ENCODE results near the gene TMEM79. TPM values are rescaled to one million over a fixed set of nuclear protein-coding genes. Genes with fewer than 3 reads are reported as not detected.
A peak's percentile ranks its signal among the peaks of the same experiment; 100 is the strongest.
"Not testable (repeated sequence)": the region's sequence is repeated elsewhere in the genome, so short reads cannot be mapped to it uniquely, and the experiment has no call there.

The TMEM79 gene
- total RNA-seq, 2 donors from 2014 or later: 1.5 to 1.9 TPM

DNA sequence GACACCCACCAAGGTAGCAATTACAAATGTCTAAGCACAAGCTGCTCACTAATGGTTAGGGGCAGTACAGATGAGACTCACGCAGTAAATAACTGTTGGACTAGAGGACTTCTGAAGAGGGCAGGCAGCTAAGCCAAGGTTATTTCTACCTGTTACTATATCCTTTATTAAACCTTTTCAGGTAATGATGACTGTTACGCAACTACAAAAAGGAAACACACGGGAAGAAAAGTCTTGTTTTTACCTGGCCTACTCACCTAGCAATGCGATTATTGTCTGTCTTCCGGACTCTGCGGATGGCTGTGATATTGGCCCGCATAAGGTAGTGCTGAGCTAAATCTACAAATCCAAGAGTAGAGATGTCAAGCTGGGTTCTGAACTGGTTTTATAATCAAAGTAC, 32.8 kb downstream of the TMEM79 start:
- TF ChIP-seq, protein P1, sequence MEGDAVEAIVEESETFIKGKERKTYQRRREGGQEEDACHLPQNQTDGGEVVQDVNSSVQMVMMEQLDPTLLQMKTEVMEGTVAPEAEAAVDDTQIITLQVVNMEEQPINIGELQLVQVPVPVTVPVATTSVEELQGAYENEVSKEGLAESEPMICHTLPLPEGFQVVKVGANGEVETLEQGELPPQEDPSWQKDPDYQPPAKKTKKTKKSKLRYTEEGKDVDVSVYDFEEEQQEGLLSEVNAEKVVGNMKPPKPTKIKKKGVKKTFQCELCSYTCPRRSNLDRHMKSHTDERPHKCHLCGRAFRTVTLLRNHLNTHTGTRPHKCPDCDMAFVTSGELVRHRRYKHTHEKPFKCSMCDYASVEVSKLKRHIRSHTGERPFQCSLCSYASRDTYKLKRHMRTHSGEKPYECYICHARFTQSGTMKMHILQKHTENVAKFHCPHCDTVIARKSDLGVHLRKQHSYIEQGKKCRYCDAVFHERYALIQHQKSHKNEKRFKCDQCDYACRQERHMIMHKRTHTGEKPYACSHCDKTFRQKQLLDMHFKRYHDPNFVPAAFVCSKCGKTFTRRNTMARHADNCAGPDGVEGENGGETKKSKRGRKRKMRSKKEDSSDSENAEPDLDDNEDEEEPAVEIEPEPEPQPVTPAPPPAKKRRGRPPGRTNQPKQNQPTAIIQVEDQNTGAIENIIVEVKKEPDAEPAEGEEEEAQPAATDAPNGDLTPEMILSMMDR (conservative IDR thresholded peaks at IDR 0.05): no peak
- no peak overlapping the region for H3K4me3 Mint-ChIP-seq
- Histone ChIP-seq H3K9ac (ENCODE audit: extremely low read depth, low read length, poor library complexity, severe bottlenecking) (no peak overlapping the region), H3K27ac (ENCODE audit: low read depth, low read length) (no peak overlapping the region), H3K27me3 (ENCODE audit: control insufficient read depth, insufficient read depth, low read length, poor library complexity, severe bottlenecking) (no peaks in the 10 kb centered on the region), H3K9me3 (ENCODE audit: control insufficient read depth, low read length) (no peaks in the 10 kb centered on the region), H3K36me3 (ENCODE audit: control insufficient read depth, insufficient read depth, low read length) (peaks cover 96% of the 10 kb centered on the region), H3K4me3 (ENCODE audit: low read length) (no peak overlapping the region), H3K4me1 (ENCODE audit: control insufficient read depth, insufficient read depth, low read length) (no peaks in the 10 kb centered on the region)
- H3K36me3 Mint-ChIP-seq (ENCODE audit: low read depth): peaks cover 86% of the 10 kb centered on the region
- 97% methylated on average over 7 of the region's 7 CpGs for WGBS, 2 experiments (ENCODE audit: insufficient coverage in 1 of 2, insufficient read length in 1 of 2)
- no peak overlapping the region for H3K27ac Mint-ChIP-seq
- H3K4me1 Mint-ChIP-seq: no peaks in the 10 kb centered on the region
- no peak for DNase-seq
- H3K27me3 Mint-ChIP-seq (ENCODE audit: insufficient read depth): no peaks in the 10 kb centered on the region
- no peaks in the 10 kb centered on the region for H3K9me3 Mint-ChIP-seq

DNA sequence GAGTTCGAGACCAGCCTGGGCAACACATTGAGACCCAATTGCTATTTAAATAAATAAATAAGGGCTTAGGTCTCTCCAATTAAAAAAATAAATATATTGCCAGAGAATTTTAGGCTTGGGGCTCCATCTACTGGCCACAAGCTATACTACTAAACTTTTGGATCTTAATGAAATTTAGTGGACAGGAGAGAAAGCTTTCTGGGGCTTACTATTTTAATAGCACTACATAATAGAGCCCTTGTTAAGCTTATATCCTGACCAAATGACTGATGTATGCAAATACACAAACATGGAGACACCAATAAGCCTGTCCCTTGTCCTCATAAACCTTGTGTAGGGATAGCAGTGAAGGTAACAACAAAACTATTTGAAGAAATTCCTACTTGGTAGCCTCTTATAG, 35.5 kb downstream of the TMEM79 start:
- no peaks in the 10 kb centered on the region for H3K4me1 ChIP-seq (ENCODE audit: control insufficient read depth, insufficient read depth, low read length)
- DNase-seq: no peak
- Mint-ChIP-seq H3K27ac (no peak overlapping the region), H3K4me3 (no peak overlapping the region), H3K27me3 (ENCODE audit: insufficient read depth) (no peaks in the 10 kb centered on the region), H3K4me1 (no peaks in the 10 kb centered on the region), H3K9me3 (no peaks in the 10 kb centered on the region), H3K36me3 (ENCODE audit: low read depth) (peaks cover 85% of the 10 kb centered on the region)
- H3K9me3 ChIP-seq (ENCODE audit: control insufficient read depth, low read length): no peaks in the 10 kb centered on the region
- H3K27me3 ChIP-seq (ENCODE audit: control insufficient read depth, insufficient read depth, low read length, poor library complexity, severe bottlenecking): no peaks in the 10 kb centered on the region
- 86% methylated on average over 1 of the region's 1 CpG; no CpG with 5 or more reads in 1 of the 2 experiments for WGBS, 2 experiments (ENCODE audit: insufficient coverage in 1 of 2, insufficient read length in 1 of 2)
- no peak overlapping the region for H3K27ac ChIP-seq (ENCODE audit: low read depth, low read length)
- H3K4me3 ChIP-seq (ENCODE audit: low read length): no peak overlapping the region
- TF ChIP-seq, protein P1 (conservative IDR thresholded peaks at IDR 0.05): peak; percentile 80
- no peak overlapping the region for H3K9ac ChIP-seq (ENCODE audit: extremely low read depth, low read length, poor library complexity, severe bottlenecking)
- H3K36me3 ChIP-seq (ENCODE audit: control insufficient read depth, insufficient read depth, low read length): peaks cover 89% of the 10 kb centered on the region

DNA sequence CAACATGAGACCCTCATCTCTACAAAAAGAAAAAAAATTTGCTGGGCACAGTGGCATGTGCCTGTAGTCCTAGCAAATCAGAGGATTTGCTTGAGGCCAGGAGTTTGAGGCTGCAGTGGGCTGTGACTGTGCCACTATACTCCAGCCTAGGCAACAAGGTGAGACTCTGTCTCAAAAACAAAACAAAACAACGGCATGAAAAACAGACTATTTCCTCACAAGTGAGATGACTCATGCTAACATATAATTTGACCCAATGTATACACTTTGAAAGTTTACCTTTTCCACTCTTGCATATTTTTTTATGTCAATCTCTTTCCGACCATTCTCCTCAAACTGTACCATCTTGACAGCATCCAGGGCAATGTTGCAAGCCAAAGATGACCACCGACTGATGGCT, 36.4 kb downstream of the TMEM79 start:
- Histone ChIP-seq H3K9ac (ENCODE audit: extremely low read depth, low read length, poor library complexity, severe bottlenecking) (no peak overlapping the region), H3K9me3 (ENCODE audit: control insufficient read depth, low read length) (no peaks in the 10 kb centered on the region), H3K4me3 (ENCODE audit: low read length) (no peak overlapping the region), H3K27ac (ENCODE audit: low read depth, low read length) (no peak overlapping the region), H3K36me3 (ENCODE audit: control insufficient read depth, insufficient read depth, low read length) (peaks cover 89% of the 10 kb centered on the region), H3K27me3 (ENCODE audit: control insufficient read depth, insufficient read depth, low read length, poor library complexity, severe bottlenecking) (no peaks in the 10 kb centered on the region), H3K4me1 (ENCODE audit: control insufficient read depth, insufficient read depth, low read length) (no peaks in the 10 kb centered on the region)
- Mint-ChIP-seq H3K4me3 (no peak overlapping the region), H3K27ac (no peak overlapping the region), H3K36me3 (ENCODE audit: low read depth) (peaks cover 86% of the 10 kb centered on the region), H3K9me3 (no peaks in the 10 kb centered on the region), H3K4me1 (no peaks in the 10 kb centered on the region), H3K27me3 (ENCODE audit: insufficient read depth) (no peaks in the 10 kb centered on the region)
- TF ChIP-seq, protein P1 (conservative IDR thresholded peaks at IDR 0.05): no peak
- DNase-seq: no peak
- 89 to 100% methylated on average over 3 of the region's 3 CpGs for WGBS, 2 experiments (ENCODE audit: insufficient coverage in 1 of 2, insufficient read length in 1 of 2)

DNA sequence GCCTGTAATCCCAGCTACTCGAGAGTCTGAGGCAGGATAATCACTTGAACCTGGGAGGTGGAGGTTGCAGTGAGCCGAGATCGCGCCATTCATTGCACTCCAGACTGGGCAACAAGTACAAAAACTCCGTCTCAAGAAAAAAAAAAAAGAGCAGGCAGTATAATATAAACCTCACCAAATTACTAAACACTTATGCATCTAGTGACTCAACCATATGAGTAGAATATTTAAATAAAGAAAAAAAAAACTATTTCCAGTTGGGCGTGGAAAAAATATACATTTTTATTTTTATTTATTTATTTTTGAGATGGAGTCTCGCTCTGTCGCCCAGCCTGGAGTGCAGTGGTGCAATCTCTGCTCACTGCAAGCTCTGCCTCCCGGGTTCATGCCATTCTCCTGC, 39.1 kb downstream of the TMEM79 start:
- not testable (repeated sequence) for H3K9me3 ChIP-seq (ENCODE audit: control insufficient read depth, low read length); H3K4me3 Mint-ChIP-seq; DNase-seq; H3K27me3 ChIP-seq (ENCODE audit: control insufficient read depth, insufficient read depth, low read length, poor library complexity, severe bottlenecking); H3K4me3 ChIP-seq (ENCODE audit: low read length); H3K27ac ChIP-seq (ENCODE audit: low read depth, low read length); H3K27me3 Mint-ChIP-seq (ENCODE audit: insufficient read depth); H3K9ac ChIP-seq (ENCODE audit: extremely low read depth, low read length, poor library complexity, severe bottlenecking); H3K4me1 Mint-ChIP-seq; H3K4me1 ChIP-seq (ENCODE audit: control insufficient read depth, insufficient read depth, low read length); H3K9me3 Mint-ChIP-seq; H3K27ac Mint-ChIP-seq
- 98% methylated on average over 8 of the region's 9 CpGs; no CpG with 5 or more reads in 1 of the 2 experiments for WGBS, 2 experiments (ENCODE audit: insufficient coverage in 1 of 2, insufficient read length in 1 of 2)
- H3K36me3 Mint-ChIP-seq (ENCODE audit: low read depth): peaks cover 77% of the 10 kb centered on the region
- peaks cover 79% of the 10 kb centered on the region for H3K36me3 ChIP-seq (ENCODE audit: control insufficient read depth, insufficient read depth, low read length)

Measured in endodermal cell (in vitro differentiated cells).